Immature natural killer cell (primary cell): ENCODE results near the gene WRNIP1. TPM values are rescaled to one million over a fixed set of nuclear protein-coding genes. Genes with fewer than 3 reads are reported as not detected.

Experiments used
- DNase-seq, 3 donors: peaks; one replicate each; pipeline ENCODE4 v3.0.0; 2022; ENCODE audit warnings: mixed read lengths in 1 of 3
- H3K27ac Mint-ChIP-seq, 6 donors: one replicate each; pipeline ENCODE4 v1.8.0; 2020; ENCODE audit warnings: mixed read lengths in 6 of 6, mild to moderate bottlenecking in 5 of 6, inconsistent platforms in 4 of 6, moderate library complexity in 3 of 6
- H3K27me3 Mint-ChIP-seq, 3 donors: one replicate each; pipeline ENCODE4 v1.8.0; 2020 to 2021; ENCODE audit warnings: low read depth in 3 of 3, mild to moderate bottlenecking in 3 of 3, mixed read lengths in 3 of 3, moderate library complexity in 3 of 3, inconsistent platforms in 1 of 3
- H3K36me3 Mint-ChIP-seq, 3 donors: one replicate each; pipeline ENCODE4 v1.8.0; 2020; ENCODE audit warnings: mixed read lengths in 3 of 3, inconsistent platforms in 2 of 3, mild to moderate bottlenecking in 2 of 3
- H3K4me1 Mint-ChIP-seq, 2 donors: one replicate each; pipeline ENCODE4 v1.8.0; 2020; ENCODE audit warnings: inconsistent platforms in 2 of 2, mild to moderate bottlenecking in 2 of 2, mixed read lengths in 2 of 2, moderate library complexity in 1 of 2
- H3K4me3 Mint-ChIP-seq, 5 donors: one replicate each; pipeline ENCODE4 v1.8.0; 2020; ENCODE audit warnings: mild to moderate bottlenecking in 5 of 5, mixed read lengths in 5 of 5, inconsistent platforms in 3 of 5, moderate library complexity in 3 of 5
- H3K9me3 Mint-ChIP-seq, 6 donors: one replicate each; pipeline ENCODE4 v1.8.0; 2020; ENCODE audit warnings: mild to moderate bottlenecking in 6 of 6, mixed read lengths in 6 of 6, inconsistent platforms in 4 of 6, moderate library complexity in 3 of 6
- polyA plus RNA-seq, 3 donors: library from polyadenylated mRNA; unstranded; fragments of 300-500 nt; fragmentation: Illumina TruSeq; gene quantifications; one replicate each; pipeline ENCODE4 v1.2.3, GENCODE V29; 2021

The WRNIP1 gene
- polyA plus RNA-seq, 3 donors from 2014 or later = 25.5 to 43.3 (median 26.4) TPM

DNA sequence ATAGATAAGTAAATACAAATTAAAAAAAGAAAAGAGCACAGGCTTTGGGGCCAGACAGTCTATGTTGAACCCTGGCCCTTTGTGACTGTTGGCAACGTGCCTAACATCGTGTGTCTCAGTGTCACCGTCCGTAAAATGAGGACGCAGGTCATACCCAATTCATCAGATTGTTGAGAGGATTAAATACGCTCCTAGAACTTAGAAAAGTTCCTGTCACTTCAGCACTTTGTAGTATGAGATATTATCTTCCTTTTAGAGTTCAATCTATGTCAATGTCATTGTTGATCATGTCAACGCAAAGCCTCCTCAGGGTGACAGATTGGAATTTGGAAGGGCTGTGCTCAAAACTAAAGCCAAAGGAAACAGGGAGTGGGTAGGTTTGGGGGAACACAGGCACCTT is 54.8 kb downstream of the WRNIP1 start:
- Mint-ChIP-seq H3K27ac (peak overlapping the region in 1 of 6 donors; percentile 71), H3K4me1 (peaks cover 13 to 20% of the 10 kb centered on the region in 2 donors), H3K4me3 (no peak overlapping the region)

DNA sequence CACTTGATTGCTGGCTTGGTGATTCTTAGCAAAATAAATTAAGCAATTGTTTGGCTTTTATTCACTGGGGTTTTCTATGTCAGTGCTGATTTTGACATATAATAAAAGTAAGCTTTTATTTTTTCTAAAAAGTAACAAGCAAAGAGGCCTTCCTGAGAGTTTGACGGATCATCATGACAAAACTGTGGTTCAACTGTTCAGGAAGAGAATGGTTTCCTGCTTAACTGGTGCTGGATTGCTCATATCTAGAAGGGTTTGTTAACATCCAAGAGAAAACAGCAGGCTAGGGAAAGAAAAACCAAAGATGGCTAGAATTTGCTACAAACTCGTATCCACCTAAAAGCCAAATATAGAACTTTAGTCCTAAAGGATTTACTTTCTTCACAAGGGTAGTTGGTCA is 55.2 kb downstream of the WRNIP1 start:
- H3K4me3 Mint-ChIP-seq = no peak overlapping the region
- DNase-seq = no peak
- H3K36me3 Mint-ChIP-seq = peaks cover 9 to 18% (median 16%) of the 10 kb centered on the region in 3 donors
- H3K9me3 Mint-ChIP-seq = peaks cover 12 to 21% (median 19%) of the 10 kb centered on the region in 6 donors
- peaks cover 13 to 20% of the 10 kb centered on the region in 2 donors for H3K4me1 Mint-ChIP-seq
- H3K27me3 Mint-ChIP-seq = peaks cover 0 to 3% (median 0%) of the 10 kb centered on the region in 3 donors
- H3K27ac Mint-ChIP-seq = no peak overlapping the region

More for the DNA sequence above, 54.8 kb downstream of the WRNIP1 start:
- Mint-ChIP-seq H3K27me3 (peaks cover 0 to 3% (median 0%) of the 10 kb centered on the region in 3 donors), H3K36me3 (peaks cover 12 to 21% (median 17%) of the 10 kb centered on the region in 3 donors), H3K9me3 (peaks cover 12 to 26% (median 19%) of the 10 kb centered on the region in 6 donors)
- no peak for DNase-seq

DNA sequence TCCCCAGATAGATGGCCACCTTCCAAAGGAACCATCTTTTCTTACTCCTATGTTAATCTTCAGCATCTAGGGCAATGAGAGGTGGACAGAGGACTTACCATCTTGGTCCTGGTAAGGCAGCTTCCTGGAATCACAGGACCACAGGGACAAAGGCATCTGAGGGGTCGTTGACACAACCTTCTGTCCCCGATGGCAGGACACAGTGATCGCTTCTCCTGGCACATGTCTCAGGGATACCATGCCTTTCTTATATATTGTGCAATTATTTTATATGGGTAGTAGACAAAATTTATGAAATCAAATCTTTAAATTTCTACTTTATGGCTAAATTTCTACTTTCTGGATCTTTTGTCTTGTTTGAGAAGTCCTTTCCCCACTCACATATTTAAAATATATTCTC is 56.4 kb downstream of the WRNIP1 start:
- no peaks in the 10 kb centered on the region for H3K27me3 Mint-ChIP-seq
- no peak for DNase-seq
- peaks cover 0 to 9% (median 8%) of the 10 kb centered on the region in 3 donors for H3K36me3 Mint-ChIP-seq
- no peak overlapping the region for H3K4me3 Mint-ChIP-seq
- H3K4me1 Mint-ChIP-seq = peaks cover 13 to 20% of the 10 kb centered on the region in 2 donors
- H3K27ac Mint-ChIP-seq = peak overlapping the region in 1 of 6 donors; percentile 4
- peaks cover 3 to 10% (median 8%) of the 10 kb centered on the region in 6 donors for H3K9me3 Mint-ChIP-seq

DNA sequence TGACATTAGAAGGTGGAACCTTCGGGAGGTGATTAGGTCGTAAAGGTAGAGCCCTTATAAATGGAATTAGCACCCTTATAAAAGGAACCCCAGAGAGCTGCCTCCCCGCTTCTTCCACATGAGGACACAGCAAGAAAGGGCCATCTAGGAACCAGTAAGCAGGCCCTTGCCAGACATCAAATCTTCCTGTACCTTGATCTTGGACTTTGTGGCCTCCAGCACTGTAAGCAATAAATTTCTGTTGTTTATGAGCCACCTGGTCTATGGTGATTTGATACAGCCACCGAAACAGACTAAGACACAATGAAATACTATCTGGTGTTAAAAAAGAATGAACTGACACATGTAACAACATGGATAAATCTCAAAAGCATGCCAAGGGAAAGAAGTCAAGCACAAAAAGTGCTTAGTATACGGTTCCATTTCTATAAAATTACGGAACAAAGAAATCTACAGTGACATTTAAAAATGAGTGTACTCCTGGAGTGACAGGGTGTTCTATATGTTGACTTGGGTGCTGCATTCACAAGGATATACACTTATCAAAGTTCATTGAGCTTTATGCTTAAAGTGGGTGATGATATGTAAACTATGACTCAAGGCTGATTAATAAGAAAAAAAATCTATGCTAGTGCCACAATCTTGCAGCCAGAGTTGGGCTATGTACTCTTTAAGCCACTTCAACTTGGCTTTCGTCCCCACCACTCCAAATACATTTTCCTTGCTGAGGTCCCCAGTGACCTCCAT is 58.1 kb downstream of the WRNIP1 start:
- Mint-ChIP-seq H3K4me3 (no peak overlapping the region), H3K27ac (no peak overlapping the region), H3K36me3 (peaks cover 0 to 4% (median 3%) of the 10 kb centered on the region in 3 donors), H3K27me3 (no peaks in the 10 kb centered on the region), H3K4me1 (peaks cover 13 to 20% of the 10 kb centered on the region in 2 donors), H3K9me3 (no peaks in the 10 kb centered on the region)
- no peak for DNase-seq

DNA sequence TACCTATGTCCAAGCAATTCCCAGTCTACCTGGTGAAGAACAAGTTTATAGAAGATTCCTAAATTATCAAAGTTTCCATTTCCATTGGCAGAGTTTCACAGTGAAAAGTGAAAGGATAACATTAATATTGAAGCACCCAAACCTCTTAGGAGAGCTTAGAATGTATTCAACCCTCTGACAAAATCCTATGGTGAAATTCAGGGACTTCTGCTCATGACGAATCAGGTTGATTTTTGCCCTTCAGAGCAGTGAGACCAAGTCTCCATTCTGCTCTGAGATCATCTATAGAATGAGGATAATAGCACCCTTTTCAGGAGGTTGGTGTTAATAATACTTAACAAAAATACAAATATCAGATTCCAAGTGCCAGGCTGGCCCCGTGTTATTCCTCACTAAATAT is 60.9 kb downstream of the WRNIP1 start:
- Mint-ChIP-seq H3K4me1 (peaks cover 18 to 26% of the 10 kb centered on the region in 2 donors), H3K4me3 (no peak overlapping the region), H3K27ac (peak overlapping the region in 1 of 6 donors; percentile 0), H3K36me3 (peaks cover 0 to 13% (median 4%) of the 10 kb centered on the region in 3 donors), H3K9me3 (no peaks in the 10 kb centered on the region), H3K27me3 (no peaks in the 10 kb centered on the region)
- no peak for DNase-seq

DNA sequence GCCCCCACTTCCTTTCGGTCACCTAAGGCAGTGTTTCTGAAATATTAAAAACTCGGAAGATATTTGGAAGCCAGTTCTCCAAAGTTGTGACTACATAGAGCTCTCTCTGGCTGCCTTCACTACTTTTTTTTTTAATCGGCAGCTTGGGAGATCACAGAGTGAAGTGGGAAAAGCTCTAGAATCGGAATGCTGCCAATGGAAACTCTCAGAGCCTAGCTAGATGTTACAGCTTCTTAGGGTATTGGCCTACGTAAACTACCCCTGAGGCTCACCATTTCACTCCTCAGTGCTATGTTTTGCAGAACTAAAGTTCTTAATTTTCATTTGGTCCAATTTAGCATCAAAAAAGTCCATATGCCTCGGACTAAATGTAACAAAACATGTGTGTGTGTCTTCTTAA is 61.9 kb downstream of the WRNIP1 start:
- H3K4me1 Mint-ChIP-seq = peaks cover 19 to 32% of the 10 kb centered on the region in 2 donors
- no peak overlapping the region for H3K4me3 Mint-ChIP-seq
- no peaks in the 10 kb centered on the region for H3K27me3 Mint-ChIP-seq
- DNase-seq = no peak
- H3K36me3 Mint-ChIP-seq = peaks cover 0 to 17% (median 1%) of the 10 kb centered on the region in 3 donors
- H3K27ac Mint-ChIP-seq = no peak overlapping the region
- no peaks in the 10 kb centered on the region for H3K9me3 Mint-ChIP-seq

DNA sequence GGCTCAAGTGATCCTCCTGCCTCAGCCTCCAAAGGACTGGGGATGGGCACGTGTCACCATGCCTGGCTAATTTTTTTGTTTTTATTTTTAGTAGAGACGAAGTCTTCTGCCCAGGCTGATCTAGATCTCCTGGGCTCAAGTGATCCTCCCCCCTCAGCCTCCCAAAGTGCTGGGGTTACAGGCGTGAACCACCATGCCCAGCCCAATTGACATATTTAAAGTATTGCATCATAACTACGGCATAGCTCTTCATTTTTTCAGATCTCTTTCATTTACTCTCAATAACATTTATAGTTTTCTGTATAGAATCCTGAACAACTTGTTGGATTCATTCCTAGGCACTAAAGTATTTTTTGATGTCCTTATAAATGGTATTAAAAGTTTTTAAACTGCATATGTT is 63.4 kb downstream of the WRNIP1 start:
- Mint-ChIP-seq H3K4me1 (peaks cover 19 to 40% of the 10 kb centered on the region in 2 donors), H3K36me3 (peaks cover 2 to 27% (median 6%) of the 10 kb centered on the region in 3 donors), H3K27ac (no peak overlapping the region), H3K27me3 (no peaks in the 10 kb centered on the region), H3K4me3 (no peak overlapping the region), H3K9me3 (no peaks in the 10 kb centered on the region)
- DNase-seq = peak in 1 of 3 donors; percentile 17

DNA sequence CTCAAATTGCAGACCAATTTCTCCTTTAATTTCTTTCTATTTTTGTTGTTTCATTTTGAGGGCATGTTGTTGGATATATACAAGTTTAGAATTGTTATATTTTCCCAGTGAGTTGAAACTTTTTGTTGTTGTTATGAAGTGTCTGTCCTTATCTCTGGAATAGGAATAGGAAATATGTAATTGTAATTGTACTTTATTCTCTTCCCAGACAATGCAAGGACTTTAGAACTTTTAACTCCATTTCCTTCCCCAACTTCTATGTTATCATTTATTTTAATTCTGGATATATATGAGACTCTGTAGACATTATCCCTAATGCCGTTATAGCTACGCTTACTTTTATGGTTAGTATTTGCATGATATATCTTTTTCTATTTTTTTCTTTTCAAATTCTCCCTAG is 64.1 kb downstream of the WRNIP1 start:
- Mint-ChIP-seq H3K36me3 (peaks cover 8 to 33% (median 12%) of the 10 kb centered on the region in 3 donors), H3K27me3 (no peaks in the 10 kb centered on the region), H3K4me1 (peaks cover 25 to 47% of the 10 kb centered on the region in 2 donors), H3K4me3 (no peak overlapping the region), H3K27ac (peak overlapping the region in 3 of 6 donors; percentile 41 to 77 (median 52)), H3K9me3 (no peaks in the 10 kb centered on the region)
- no peak for DNase-seq

DNA sequence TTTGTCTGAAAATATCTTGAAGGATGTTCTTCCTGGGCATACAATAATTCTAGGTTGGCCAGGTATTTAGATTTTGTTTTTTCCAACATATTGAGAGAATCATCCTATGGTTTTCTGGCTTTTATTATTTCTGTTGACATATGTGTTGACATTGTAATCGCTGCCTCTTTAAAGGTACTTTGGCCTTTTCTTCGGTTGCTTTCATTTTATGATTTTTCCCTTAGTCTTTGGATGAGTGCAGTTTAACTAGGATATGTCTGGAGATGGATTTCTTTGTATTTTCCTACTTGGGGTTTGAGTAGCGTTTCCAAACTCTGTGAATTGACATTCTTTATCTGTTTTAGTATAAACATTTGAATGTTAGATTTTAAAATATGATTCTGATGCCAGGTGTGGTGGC is 65.0 kb downstream of the WRNIP1 start:
- no peak for DNase-seq
- no peaks in the 10 kb centered on the region for H3K9me3 Mint-ChIP-seq
- no peaks in the 10 kb centered on the region for H3K27me3 Mint-ChIP-seq
- peak overlapping the region in 5 of 6 donors; percentile 39 to 72 (median 67) for H3K27ac Mint-ChIP-seq
- no peak overlapping the region for H3K4me3 Mint-ChIP-seq
- H3K36me3 Mint-ChIP-seq = peaks cover 15 to 43% (median 20%) of the 10 kb centered on the region in 3 donors
- H3K4me1 Mint-ChIP-seq = peaks cover 33 to 56% of the 10 kb centered on the region in 2 donors

DNA sequence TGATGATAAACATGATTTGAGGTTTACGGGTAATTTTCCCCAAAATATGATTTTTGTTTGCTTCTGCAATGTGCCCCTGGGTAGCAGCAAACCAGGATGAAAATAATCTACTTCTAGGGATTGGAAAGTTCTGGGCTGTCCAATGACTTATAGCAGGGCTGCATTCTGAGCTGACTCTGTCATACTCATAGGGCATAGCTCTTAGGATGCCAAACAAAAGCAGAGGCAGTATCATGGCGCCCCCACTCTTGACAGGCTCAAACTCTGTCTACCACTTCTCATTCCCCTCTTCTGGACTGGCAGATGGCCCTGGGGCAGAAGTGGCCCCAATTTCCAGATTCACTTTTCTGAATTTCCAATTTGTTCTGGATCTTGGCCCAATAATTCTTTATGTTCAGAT is 66.2 kb downstream of the WRNIP1 start:
- Mint-ChIP-seq H3K4me1 (peaks cover 39 to 68% of the 10 kb centered on the region in 2 donors), H3K27ac (peak overlapping the region; percentile 8 to 79 (median 40)), H3K4me3 (no peak overlapping the region), H3K9me3 (no peaks in the 10 kb centered on the region), H3K27me3 (no peaks in the 10 kb centered on the region), H3K36me3 (peaks cover 23 to 55% (median 24%) of the 10 kb centered on the region in 3 donors)
- no peak for DNase-seq

DNA sequence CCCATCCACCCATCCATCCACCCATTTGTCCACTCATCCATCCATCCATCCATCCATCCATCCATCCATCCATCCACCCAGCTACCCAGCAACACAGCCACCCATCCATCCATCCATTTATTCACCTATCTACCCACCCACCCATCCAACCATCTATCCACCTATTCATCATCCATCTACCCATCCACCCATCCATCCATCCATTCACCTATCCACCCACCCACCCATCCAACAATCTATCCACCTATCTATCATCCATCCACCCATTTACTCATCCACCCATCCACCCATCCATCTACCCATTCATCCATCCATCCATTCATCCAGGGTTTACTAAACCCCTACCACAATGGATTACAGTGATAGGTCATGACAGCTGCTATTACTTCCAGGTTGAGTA is 69.1 kb downstream of the WRNIP1 start:
- no peak for DNase-seq
- no peaks in the 10 kb centered on the region for H3K9me3 Mint-ChIP-seq
- peak overlapping the region in 4 of 6 donors; percentile 4 to 76 (median 49) for H3K27ac Mint-ChIP-seq
- peaks cover 53 to 85% of the 10 kb centered on the region in 2 donors for H3K4me1 Mint-ChIP-seq
- H3K27me3 Mint-ChIP-seq = no peaks in the 10 kb centered on the region
- H3K4me3 Mint-ChIP-seq = no peak overlapping the region
- peaks cover 29 to 76% (median 31%) of the 10 kb centered on the region in 3 donors for H3K36me3 Mint-ChIP-seq

Other genes with a start within 250 kb of the WRNIP1 start
- gene MYLK4, start 14.5 kb upstream of the WRNIP1 start, polyA plus RNA-seq = under 1 TPM in 2 of 3 donors, not detected in 1; 0.09 to 0.17 TPM
- 100 to 1,000 TPM; 108 to 164 (median 162) TPM for gene SERPINB1, start 76.5 kb downstream of the WRNIP1 start, polyA plus RNA-seq
- 10 to 100 TPM; 20.7 to 50.4 (median 21.7) TPM for gene SERPINB9, start 137.9 kb downstream of the WRNIP1 start, polyA plus RNA-seq
- 100 to 1,000 TPM; 196 to 243 (median 199) TPM for gene SERPINB6, start 206.2 kb downstream of the WRNIP1 start, polyA plus RNA-seq
- gene NQO2, start 234.5 kb downstream of the WRNIP1 start, polyA plus RNA-seq = 10 to 100 TPM; 55.5 to 74.7 (median 67.9) TPM